Measurements from ENCODE around the gene NTSR1. TPM values are rescaled to one million over a fixed set of nuclear protein-coding genes. Genes with fewer than 3 reads are reported as not detected.
A peak's percentile ranks its signal among the peaks of the same experiment; 100 is the strongest.

Gene NTSR1
- total and polyA plus RNA-seq, 3 experiments from 2014 or later: not detected

- no peak overlapping the region for H3K27ac ChIP-seq (ENCODE audit: low read depth, low read length)
- H3K27me3 Mint-ChIP-seq: peaks cover 0 to 2% of the 10 kb centered on the region in 2 donors
- ChIA-PET POLR2A (no interaction called here), CTCF (interaction anchor here (0.9 kb wide), 1 partner anchor 19 kb away, joined by 3 read pairs; no protein-coding TSS in a partner anchor)
- H3K4me1 ChIP-seq (ENCODE audit: insufficient read depth, low read length): no peaks in the 10 kb centered on the region
- no peaks in the 10 kb centered on the region for H3K36me3 Mint-ChIP-seq
- H3K9me3 Mint-ChIP-seq: no peaks in the 10 kb centered on the region
- H3K36me3 ChIP-seq (ENCODE audit: insufficient read depth, low read length): no peaks in the 10 kb centered on the region
- no peak overlapping the region for H3K4me3 ChIP-seq (ENCODE audit: low read length)
- no peaks in the 10 kb centered on the region for H3K9me3 ChIP-seq (ENCODE audit: low read length)
- peaks cover 2 to 20% (median 8%) of the 10 kb centered on the region in 3 donors for H3K4me1 Mint-ChIP-seq
- no peak for DNase-seq
- no peak overlapping the region for H3K4me3 Mint-ChIP-seq
- no peaks in the 10 kb centered on the region for H3K27me3 ChIP-seq (ENCODE audit: insufficient read depth, low read length, poor library complexity, severe bottlenecking)
- H3K27ac Mint-ChIP-seq: no peak overlapping the region
These were observed 11.1 kb upstream of the NTSR1 start for GRCh38 chr20:62697468-62697912.

- no peak for DNase-seq
- H3K36me3 ChIP-seq (ENCODE audit: insufficient read depth, low read length): no peaks in the 10 kb centered on the region
- H3K27me3 ChIP-seq (ENCODE audit: insufficient read depth, low read length, poor library complexity, severe bottlenecking): no peaks in the 10 kb centered on the region
- H3K9me3 Mint-ChIP-seq: no peaks in the 10 kb centered on the region
- ChIA-PET POLR2A (no interaction called here), CTCF (interaction anchor here (0.9 kb wide), 1 partner anchor 18 kb away, joined by 3 read pairs; no protein-coding TSS in a partner anchor)
- H3K4me3 Mint-ChIP-seq: no peak overlapping the region
- H3K27me3 Mint-ChIP-seq: peaks cover 0 to 2% of the 10 kb centered on the region in 2 donors
- no peak overlapping the region for H3K27ac Mint-ChIP-seq
- H3K4me1 Mint-ChIP-seq: peaks cover 2 to 21% (median 8%) of the 10 kb centered on the region in 3 donors
- H3K27ac ChIP-seq (ENCODE audit: low read depth, low read length): no peak overlapping the region
- H3K4me3 ChIP-seq (ENCODE audit: low read length): no peak overlapping the region
- H3K36me3 Mint-ChIP-seq: no peaks in the 10 kb centered on the region
- no peaks in the 10 kb centered on the region for H3K4me1 ChIP-seq (ENCODE audit: insufficient read depth, low read length)
- H3K9me3 ChIP-seq (ENCODE audit: low read length): no peaks in the 10 kb centered on the region
These were observed 10.4 kb upstream of the NTSR1 start for GRCh38 chr20:62698231-62698630.

GRCh38 chr20:62699296-62699695 lies 9.3 kb upstream of the NTSR1 start:
- Mint-ChIP-seq H3K36me3 (no peaks in the 10 kb centered on the region), H3K9me3 (no peaks in the 10 kb centered on the region), H3K4me3 (no peak overlapping the region), H3K27ac (peak overlapping the region in 1 of 8 donors; percentile 33), H3K4me1 (peaks cover 6 to 26% (median 8%) of the 10 kb centered on the region in 3 donors), H3K27me3 (peaks cover 2 to 3% of the 10 kb centered on the region in 2 donors)
- H3K36me3 ChIP-seq (ENCODE audit: insufficient read depth, low read length): no peaks in the 10 kb centered on the region
- POLR2A ChIA-PET: no interaction called here
- no peaks in the 10 kb centered on the region for H3K4me1 ChIP-seq (ENCODE audit: insufficient read depth, low read length)
- DNase-seq: peak in 1 of 5 donors; percentile 35
- CTCF ChIA-PET: no interaction called here
- no peaks in the 10 kb centered on the region for H3K27me3 ChIP-seq (ENCODE audit: insufficient read depth, low read length, poor library complexity, severe bottlenecking)
- H3K9me3 ChIP-seq (ENCODE audit: low read length): no peaks in the 10 kb centered on the region
- H3K4me3 ChIP-seq (ENCODE audit: low read length): no peak overlapping the region
- H3K27ac ChIP-seq (ENCODE audit: low read depth, low read length): no peak overlapping the region

GRCh38 chr20:62699741-62700140 lies 8.9 kb upstream of the NTSR1 start:
- H3K36me3 ChIP-seq (ENCODE audit: insufficient read depth, low read length): no peaks in the 10 kb centered on the region
- peak overlapping the region in 1 of 8 donors; percentile 33 for H3K27ac Mint-ChIP-seq
- no peak overlapping the region for H3K27ac ChIP-seq (ENCODE audit: low read depth, low read length)
- CTCF ChIA-PET: no interaction called here
- H3K4me1 Mint-ChIP-seq: peaks cover 7 to 27% (median 8%) of the 10 kb centered on the region in 3 donors
- H3K36me3 Mint-ChIP-seq: no peaks in the 10 kb centered on the region
- H3K4me1 ChIP-seq (ENCODE audit: insufficient read depth, low read length): no peaks in the 10 kb centered on the region
- peaks cover 2 to 3% of the 10 kb centered on the region in 2 donors for H3K27me3 Mint-ChIP-seq
- H3K9me3 ChIP-seq (ENCODE audit: low read length): no peaks in the 10 kb centered on the region
- no peaks in the 10 kb centered on the region for H3K27me3 ChIP-seq (ENCODE audit: insufficient read depth, low read length, poor library complexity, severe bottlenecking)
- H3K4me3 Mint-ChIP-seq: no peak overlapping the region
- H3K4me3 ChIP-seq (ENCODE audit: low read length): no peak overlapping the region
- H3K9me3 Mint-ChIP-seq: no peaks in the 10 kb centered on the region
- POLR2A ChIA-PET: no interaction called here
- DNase-seq: peak in 1 of 5 donors; percentile 39

GRCh38 chr20:62700261-62700930 lies 8.2 kb upstream of the NTSR1 start:
- ChIA-PET CTCF (no interaction called here), POLR2A (no interaction called here)
- H3K4me3 Mint-ChIP-seq: no peak overlapping the region
- no peaks in the 10 kb centered on the region for H3K27me3 ChIP-seq (ENCODE audit: insufficient read depth, low read length, poor library complexity, severe bottlenecking)
- H3K36me3 Mint-ChIP-seq: no peaks in the 10 kb centered on the region
- H3K4me1 Mint-ChIP-seq: peaks cover 7 to 28% (median 8%) of the 10 kb centered on the region in 3 donors
- H3K36me3 ChIP-seq (ENCODE audit: insufficient read depth, low read length): no peaks in the 10 kb centered on the region
- H3K9me3 Mint-ChIP-seq: no peaks in the 10 kb centered on the region
- H3K9me3 ChIP-seq (ENCODE audit: low read length): no peaks in the 10 kb centered on the region
- H3K4me1 ChIP-seq (ENCODE audit: insufficient read depth, low read length): no peaks in the 10 kb centered on the region
- no peak overlapping the region for H3K27ac ChIP-seq (ENCODE audit: low read depth, low read length)
- H3K4me3 ChIP-seq (ENCODE audit: low read length): no peak overlapping the region
- H3K27ac Mint-ChIP-seq: peak overlapping the region in 1 of 8 donors; percentile 26
- DNase-seq: peak in 1 of 5 donors; percentile 37
- H3K27me3 Mint-ChIP-seq: peaks cover 2 to 3% of the 10 kb centered on the region in 2 donors

- Mint-ChIP-seq H3K27me3 (peaks cover 0 to 3% of the 10 kb centered on the region in 2 donors), H3K4me3 (no peak overlapping the region), H3K36me3 (no peaks in the 10 kb centered on the region), H3K9me3 (no peaks in the 10 kb centered on the region), H3K4me1 (peaks cover 2 to 18% (median 6%) of the 10 kb centered on the region in 3 donors), H3K27ac (no peak overlapping the region)
- Histone ChIP-seq H3K27me3 (ENCODE audit: insufficient read depth, low read length, poor library complexity, severe bottlenecking) (no peaks in the 10 kb centered on the region), H3K4me1 (ENCODE audit: insufficient read depth, low read length) (no peaks in the 10 kb centered on the region), H3K27ac (ENCODE audit: low read depth, low read length) (no peak overlapping the region), H3K9me3 (ENCODE audit: low read length) (no peaks in the 10 kb centered on the region), H3K36me3 (ENCODE audit: insufficient read depth, low read length) (no peaks in the 10 kb centered on the region), H3K4me3 (ENCODE audit: low read length) (no peak overlapping the region)
- ChIA-PET POLR2A (no interaction called here), CTCF (interaction anchor here (0.9 kb wide), 1 partner anchor 91 kb away, joined by 3 read pairs; no protein-coding TSS in a partner anchor)
- DNase-seq: no peak
These were observed 7.2 kb upstream of the NTSR1 start for GRCh38 chr20:62701161-62702012.

GRCh38 chr20:62702013-62702300 lies 6.7 kb upstream of the NTSR1 start:
- Mint-ChIP-seq H3K36me3 (no peaks in the 10 kb centered on the region), H3K27me3 (peaks cover 1 to 6% of the 10 kb centered on the region in 2 donors), H3K27ac (no peak overlapping the region), H3K9me3 (no peaks in the 10 kb centered on the region), H3K4me1 (peaks cover 0 to 14% (median 5%) of the 10 kb centered on the region in 3 donors), H3K4me3 (no peak overlapping the region)
- no peaks in the 10 kb centered on the region for H3K27me3 ChIP-seq (ENCODE audit: insufficient read depth, low read length, poor library complexity, severe bottlenecking)
- H3K36me3 ChIP-seq (ENCODE audit: insufficient read depth, low read length): no peaks in the 10 kb centered on the region
- H3K9me3 ChIP-seq (ENCODE audit: low read length): no peaks in the 10 kb centered on the region
- no peak for DNase-seq
- CTCF ChIA-PET: interaction anchor here (0.9 kb wide), 1 partner anchor 90 kb away, joined by 3 read pairs; no protein-coding TSS in a partner anchor
- H3K4me1 ChIP-seq (ENCODE audit: insufficient read depth, low read length): no peaks in the 10 kb centered on the region
- POLR2A ChIA-PET: no interaction called here
- H3K27ac ChIP-seq (ENCODE audit: low read depth, low read length): no peak overlapping the region
- no peak overlapping the region for H3K4me3 ChIP-seq (ENCODE audit: low read length)
